H1 (cell line): ENCODE results near the gene HDLBP. TPM values are rescaled to one million over a fixed set of nuclear protein-coding genes. Genes with fewer than 3 reads are reported as not detected.

Source experiments
- CBX5 ChIP-seq: fragments of 300-800, 300-1000 bp; sonication (generic); IDR thresholded peaks from 2 replicates; pipeline ENCODE4 v1.7.1; 2016; ENCODE audit warnings: antibody characterized with exemption, low read length, low read depth
- CEBPB ChIP-seq: IDR thresholded peaks from 2 replicates; pipeline ENCODE4 v1.6.1; 2012; ENCODE audit warnings: low read depth, low read length
- CHD7 ChIP-seq: fragments of 300-600 bp; sonication (generic); IDR thresholded peaks from 2 replicates; pipeline ENCODE4 v1.7.1; 2012; ENCODE audit warnings: low read length, moderate library complexity, mild to moderate bottlenecking, inconsistent platforms; ENCODE audit not compliant: insufficient replicate concordance
- CREB1 ChIP-seq: IDR thresholded peaks from 2 replicates; pipeline ENCODE4 v1.6.1; 2012; ENCODE audit warnings: inconsistent platforms
- E2F6 ChIP-seq: IDR thresholded peaks from 2 replicates; pipeline ENCODE4 v1.6.1; 2012; ENCODE audit warnings: inconsistent platforms
- GABPA ChIP-seq: IDR thresholded peaks from 2 replicates; pipeline ENCODE4 v1.6.1; 2011; ENCODE audit warnings: mild to moderate bottlenecking, low read length, moderate library complexity, borderline replicate concordance; ENCODE audit not compliant: insufficient read depth
- TAF1 ChIP-seq: IDR thresholded peaks from 2 replicates; pipeline ENCODE4 v1.6.1; 2011; ENCODE audit warnings: mild to moderate bottlenecking, low read depth, low read length
- TEAD4 ChIP-seq: IDR thresholded peaks from 2 replicates; pipeline ENCODE4 v1.6.1; 2012; ENCODE audit warnings: low read depth, low read length, inconsistent platforms, mixed read lengths
- polyA plus RNA-seq, 7 experiments: library from polyadenylated mRNA; depleted of rRNA in 3 of 7; stranded (reverse) in 5 of 7; unstranded in 2 of 7; fragments of >200 nt in 5 of 7; fragments of 200-250 nt in 2 of 7; gene quantifications; 1 replicate in 5 of 7; 2 replicates in 1 of 7; 4 replicates in 1 of 7; pipeline versions ENCODE4 v1.2.1 to v1.2.3, GENCODE V29; 2011 to 2013; ENCODE audit warnings: missing spikeins in 2 of 7, mixed read lengths in 2 of 7
- total RNA-seq: library from RNA; stranded (reverse); fragmentation: NEBNext Ultra II Directional; extraction: Animal tissue kit (Norgen Biotek cat#: 25700); gene quantifications from 2 replicates; pipeline ENCODE4 v1.2.1, GENCODE V29; 2021

HDLBP gene
- total and polyA plus RNA-seq, 2 of the 8 experiments (the other 6 are each of a cell fraction or from before 2014, with no cell fraction given), result 185 to 360 TPM

GRCh38 chr2:241304039-241304670, 11.3 kb downstream of the HDLBP start (continued):
- no peak for TF ChIP-seq CHD7
- no peak for TF ChIP-seq E2F6
- TF ChIP-seq TAF1, result no peak
- TF ChIP-seq TEAD4, result no peak
- TF ChIP-seq CBX5, result no peak
- TF ChIP-seq CEBPB, result no peak
- TF ChIP-seq GABPA, result no peak
- TF ChIP-seq CREB1, result no peak
